Activated CD4-positive, CD25-positive, alpha-beta regulatory T cell treated with anti-CD3 and anti-CD28 coated beads, Interleukin-2, amount 50 U/mL, for 24 hours (primary cell): ENCODE measurements around the gene RHOBTB1.
"Not testable (repeated sequence)": the region's sequence is repeated elsewhere in the genome, so short reads cannot be mapped to it uniquely, and the experiment has no call there.

Experiments
- ATAC-seq, 2 donors: fragments of 150-1000 bp; cut with Tn5 transposase; one replicate each; pipeline ENCODE4 v1.10.0; 2021; ENCODE audit warnings: mild to moderate bottlenecking in 1 of 2, moderate library complexity in 1 of 2

RHOBTB1 gene

DNA sequence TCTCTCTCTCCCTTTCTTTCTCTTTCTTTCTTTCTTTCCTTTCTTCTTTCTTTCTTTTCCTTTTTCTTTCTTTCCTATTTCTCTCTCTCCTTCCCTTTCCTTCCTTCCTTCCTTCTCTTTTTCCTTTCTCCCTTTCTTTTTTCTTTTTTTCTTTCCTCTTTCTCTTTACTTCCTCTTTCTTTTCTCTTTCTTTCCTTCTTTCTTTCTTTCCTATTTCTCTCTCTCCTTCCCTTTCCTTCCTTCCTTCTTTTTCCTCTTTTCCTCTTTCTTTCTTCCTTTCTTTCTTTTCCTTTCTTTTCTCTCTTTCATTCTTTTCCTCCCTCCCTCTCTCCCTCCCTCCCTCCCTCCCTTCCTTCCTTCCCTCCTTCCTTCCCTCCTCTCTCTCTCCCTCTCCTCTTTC is 81.5 kb downstream of the RHOBTB1 start:
- no peak for ATAC-seq

GRCh38 chr10:60856405-60856804 is 87.6 kb downstream of the RHOBTB1 start:
- no peak for ATAC-seq

DNA sequence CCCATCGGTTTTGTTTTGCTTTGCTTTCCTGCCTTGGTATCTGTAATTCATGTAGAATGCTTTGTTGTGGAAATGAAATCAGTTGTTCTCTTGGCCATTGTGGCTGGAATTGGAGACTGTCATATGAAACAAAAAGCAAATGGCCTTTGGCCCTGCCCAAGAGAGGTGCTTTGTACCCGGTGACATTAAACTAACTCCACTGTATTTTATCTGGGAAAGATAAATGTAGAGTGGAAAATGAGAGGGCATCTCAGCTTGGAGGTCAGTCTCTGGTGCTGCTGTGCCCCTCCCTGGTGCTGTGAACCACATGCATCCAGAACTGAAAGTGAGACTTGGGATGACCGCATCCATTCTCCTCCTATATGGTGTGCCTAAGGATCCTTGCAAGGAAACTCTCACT is 90.3 kb downstream of the RHOBTB1 start:
- ATAC-seq = no peak

GRCh38 chr10:60853107-60853506 is 90.9 kb downstream of the RHOBTB1 start:
- no peak for ATAC-seq

- no peak for ATAC-seq
Observed at GRCh38 chr10:60849740-60850139, 94.2 kb downstream of the RHOBTB1 start.

DNA sequence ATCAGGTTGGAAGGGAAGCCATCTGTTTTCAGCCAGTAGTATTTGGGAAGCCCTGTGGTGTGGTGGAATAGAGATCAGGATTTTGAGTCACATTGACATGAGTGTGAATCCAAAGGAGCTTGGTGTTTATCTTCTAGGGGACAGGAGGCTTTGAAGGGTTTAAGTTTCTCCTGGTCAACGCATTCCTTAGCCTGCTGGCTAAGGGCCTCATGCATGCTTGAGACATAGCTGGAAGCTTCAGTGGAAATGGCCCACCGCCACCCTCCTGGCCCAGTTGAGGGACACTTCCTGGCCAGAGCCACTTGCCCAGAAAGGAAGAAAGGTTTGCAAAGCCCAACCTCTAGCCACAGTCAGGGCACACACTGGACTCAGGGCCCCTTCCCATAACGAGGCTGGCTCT is 94.8 kb downstream of the RHOBTB1 start:
- no peak for ATAC-seq

- ATAC-seq = no peak
Observed at GRCh38 chr10:60848680-60849079, 95.3 kb downstream of the RHOBTB1 start.

DNA sequence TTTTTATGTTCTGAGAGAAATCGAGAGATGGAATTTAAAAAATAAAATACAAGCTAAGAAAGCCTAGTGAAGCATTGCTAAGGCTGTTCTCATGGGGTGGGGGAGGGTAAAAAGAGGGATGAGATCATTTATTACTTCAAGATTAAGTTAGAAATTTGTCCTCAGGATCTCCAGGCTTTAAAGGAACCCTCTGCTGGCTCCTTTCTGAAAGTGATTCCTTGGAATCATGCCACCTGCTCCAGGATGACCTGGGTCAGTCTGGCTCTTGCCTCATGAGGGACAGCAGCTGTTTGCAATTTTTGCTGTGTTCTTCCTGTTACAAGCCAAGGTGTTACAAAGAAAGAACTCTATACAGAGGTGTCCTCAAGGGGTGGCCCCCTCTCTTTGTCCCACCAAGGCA is 95.9 kb downstream of the RHOBTB1 start:
- no peak for ATAC-seq

DNA sequence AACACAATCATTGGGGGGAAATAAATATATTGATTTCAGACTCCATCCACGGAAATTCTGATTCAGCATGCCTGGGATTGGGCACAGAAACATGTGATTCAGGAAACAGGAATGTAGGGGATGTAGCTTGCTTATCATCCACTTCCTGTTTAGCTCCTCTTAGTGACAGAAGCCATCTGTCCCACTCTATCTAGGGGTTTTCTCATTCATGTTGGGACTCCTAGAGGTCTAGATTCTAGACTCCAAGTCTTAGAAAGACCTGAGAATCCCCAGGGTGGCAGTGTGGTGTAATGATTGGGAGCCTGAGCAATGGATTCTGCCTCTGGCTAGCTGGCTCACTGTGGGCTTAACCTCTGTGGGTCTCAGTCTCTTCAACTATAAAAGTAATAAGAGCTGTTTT is 97.8 kb downstream of the RHOBTB1 start:
- ATAC-seq = no peak

DNA sequence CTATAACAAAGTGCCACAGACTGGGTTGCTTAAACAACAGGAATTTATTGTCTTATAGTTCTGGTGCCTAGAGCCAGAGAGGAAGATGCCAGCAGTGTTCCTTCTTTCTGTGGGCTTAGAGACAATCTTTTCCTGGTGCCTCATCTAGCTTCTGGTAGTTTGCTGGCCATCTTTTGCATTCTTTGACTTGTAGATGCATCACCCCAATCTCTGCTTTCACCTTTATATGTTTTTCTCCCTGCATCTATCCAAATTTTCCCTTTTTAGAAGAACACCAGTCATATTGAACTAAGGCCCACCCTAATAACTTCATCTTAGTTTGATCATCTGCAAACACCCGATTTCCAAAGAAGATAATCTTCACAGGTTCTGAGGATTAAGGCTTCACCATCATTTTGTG is 98.9 kb downstream of the RHOBTB1 start:
- no peak for ATAC-seq

- ATAC-seq = no peak
Observed at GRCh38 chr10:60842694-60843093, 101.3 kb downstream of the RHOBTB1 start.

GRCh38 chr10:60841227-60841626 is 102.8 kb downstream of the RHOBTB1 start:
- ATAC-seq = not testable (repeated sequence)

DNA sequence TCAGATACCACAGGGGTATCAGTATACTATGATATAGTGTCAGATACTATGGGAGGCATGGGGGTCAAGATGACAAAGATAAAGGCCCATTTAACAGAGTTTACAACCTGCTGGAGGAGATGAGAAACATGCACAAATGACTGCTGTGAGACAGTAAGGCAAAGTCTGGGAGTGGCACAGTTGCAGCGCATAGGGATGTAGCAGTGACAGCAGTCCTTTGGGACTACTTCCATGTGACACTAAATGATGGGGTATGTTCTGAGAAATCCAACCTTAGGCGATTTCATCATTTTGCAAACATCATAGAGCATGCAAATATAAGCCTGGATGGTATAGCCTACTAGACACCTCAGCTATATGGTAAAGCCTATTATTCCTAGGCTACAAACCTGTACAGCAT is 108.9 kb downstream of the RHOBTB1 start:
- no peak for ATAC-seq

DNA sequence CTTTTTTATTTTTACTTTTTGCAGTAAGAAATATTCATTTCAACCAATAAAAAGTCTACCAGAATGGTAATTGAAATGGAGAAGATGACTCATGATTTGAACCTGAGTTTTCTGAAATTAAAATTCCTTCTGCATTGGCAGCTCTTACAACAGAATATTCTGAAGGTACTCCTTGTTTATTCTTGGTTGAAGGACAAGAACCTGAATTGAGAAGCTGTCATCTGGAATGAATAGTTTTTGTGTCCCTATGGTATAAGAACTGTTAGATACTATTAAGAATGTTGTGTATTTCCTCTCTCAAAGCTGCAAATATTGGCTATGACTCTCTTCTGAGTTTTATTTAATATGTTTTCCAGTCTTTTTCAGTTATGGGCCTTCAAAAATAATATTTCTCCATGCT is 109.6 kb downstream of the RHOBTB1 start:
- ATAC-seq = no peak

GRCh38 chr10:60832136-60832535 is 111.8 kb downstream of the RHOBTB1 start:
- ATAC-seq = not testable (repeated sequence)

GRCh38 chr10:60828489-60828852 is 115.5 kb downstream of the RHOBTB1 start:
- no peak for ATAC-seq

- ATAC-seq = no peak
Observed at GRCh38 chr10:60827791-60828488, 116.0 kb downstream of the RHOBTB1 start.

- no peak for ATAC-seq
Observed at GRCh38 chr10:60825520-60825919, 118.5 kb downstream of the RHOBTB1 start.

DNA sequence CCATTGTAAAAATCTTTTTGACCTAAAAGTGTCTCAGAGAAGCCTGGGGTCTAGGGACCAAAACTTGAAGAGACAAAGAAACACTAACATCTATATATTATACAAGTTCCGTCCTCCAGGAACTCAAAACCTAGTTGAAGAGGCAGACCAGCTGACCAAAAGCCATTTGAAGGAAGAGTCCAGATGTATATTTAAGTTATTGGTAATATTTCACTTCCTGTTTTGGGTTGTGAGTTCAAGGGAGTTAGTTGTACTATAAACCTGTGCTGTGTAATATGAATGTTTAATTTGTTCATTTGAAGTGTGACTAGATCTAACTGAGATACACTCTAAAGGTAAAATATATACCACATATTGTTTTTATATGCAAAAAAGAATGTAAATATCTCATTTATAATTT is 120.7 kb downstream of the RHOBTB1 start:
- no peak for ATAC-seq

GRCh38 chr10:60822809-60823208 is 121.2 kb downstream of the RHOBTB1 start:
- no peak for ATAC-seq

DNA sequence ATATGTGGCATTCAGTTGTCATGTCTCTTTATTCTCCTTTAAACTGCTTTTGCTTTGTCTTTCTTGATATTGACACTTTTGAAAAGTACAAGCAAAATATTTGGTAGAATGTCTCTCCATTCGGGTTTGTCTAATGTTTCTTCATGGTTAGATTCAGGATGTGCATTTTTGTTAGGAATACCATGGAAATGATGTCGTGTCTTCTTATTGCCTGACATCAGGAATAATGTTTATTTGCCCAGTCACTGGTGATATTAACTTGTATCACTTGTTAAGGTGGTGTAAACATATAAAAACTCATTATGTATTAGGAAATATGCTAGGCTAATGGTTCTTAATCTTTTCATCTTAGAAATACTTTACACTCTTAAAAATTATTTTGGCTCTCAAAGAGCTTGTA is 122.3 kb downstream of the RHOBTB1 start:
- ATAC-seq = no peak

DNA sequence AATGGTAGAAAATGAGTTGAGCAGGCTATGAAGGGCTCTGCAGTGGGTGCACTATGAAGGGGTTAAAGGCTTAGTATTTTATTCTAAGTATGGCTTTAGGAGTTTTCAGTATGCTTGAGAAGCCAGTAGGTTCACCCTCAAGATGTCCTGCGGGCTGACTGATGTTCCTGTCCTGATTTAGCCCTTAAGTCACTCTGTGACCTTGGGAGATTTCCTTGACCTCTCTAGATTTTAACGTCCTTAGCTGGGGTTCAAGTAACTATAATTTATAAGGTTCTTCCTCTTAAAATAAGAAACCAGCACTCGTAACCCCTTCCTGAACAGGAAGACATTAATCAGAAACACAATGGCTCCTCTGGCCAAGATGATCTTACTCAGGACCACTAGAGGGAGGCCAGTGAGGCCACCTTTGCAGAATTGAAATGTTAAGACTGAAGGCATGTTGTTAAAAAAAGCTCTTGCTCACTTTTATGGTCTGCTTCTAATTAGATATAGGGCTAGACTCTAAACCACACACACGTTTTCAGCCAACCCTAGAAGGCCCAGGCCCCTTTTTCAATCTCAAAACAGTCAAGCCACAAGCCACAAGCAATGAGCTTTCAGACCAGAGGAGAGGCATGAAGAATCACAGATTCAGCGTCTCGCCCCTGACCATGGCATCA is 123.8 kb downstream of the RHOBTB1 start:
- no peak for ATAC-seq
